HepG2 (cell line): ENCODE measurements around the gene ITPR1. TPM values are rescaled to one million over a fixed set of nuclear protein-coding genes. Genes with fewer than 3 reads are reported as not detected.
A peak's percentile ranks its signal among the peaks of the same experiment; 100 is the strongest.

Experiments used
- CCDC6 ChIP-seq: sonication (generic); formaldehyde crosslinking; IDR thresholded peaks from 2 replicates; pipeline ENCODE4 v1.8.1; 2022; ENCODE audit warnings: mild to moderate bottlenecking, missing genetic modification reagents, moderate library complexity
- CEBPG ChIP-seq: IDR thresholded peaks from 2 replicates; pipeline ENCODE4 v1.6.1; 2016
- CHD4 ChIP-seq: fragments of 200-600 bp; sonication (generic); IDR thresholded peaks from 2 replicates; pipeline ENCODE4 v1.7.0; 2017; ENCODE audit warnings: mild to moderate bottlenecking, low read length, borderline replicate concordance
- FOXP4 ChIP-seq: sonication (generic); formaldehyde crosslinking; IDR thresholded peaks from 2 replicates; pipeline ENCODE4 v1.4.0; 2020; ENCODE audit warnings: missing genetic modification reagents
- MTA3 ChIP-seq: sonication (generic); formaldehyde crosslinking; IDR thresholded peaks from 2 replicates; pipeline ENCODE4 v1.4.0; 2020; ENCODE audit warnings: missing genetic modification reagents
- MTF1 ChIP-seq: sonication (generic); formaldehyde crosslinking; IDR thresholded peaks from 2 replicates; pipeline ENCODE4 v1.5.0; 2020; ENCODE audit warnings: missing genetic modification reagents
- NAIF1 ChIP-seq: sonication (generic); formaldehyde crosslinking; IDR thresholded peaks from 2 replicates; pipeline ENCODE4 v1.5.0; 2020; ENCODE audit warnings: mild to moderate bottlenecking, missing genetic modification reagents, borderline replicate concordance
- NBN ChIP-seq: fragments of 450-650 bp; conservative IDR thresholded peaks from 2 replicates; pipeline ENCODE4 v1.6.1; 2017
- NFAT5 ChIP-seq: sonication (generic); formaldehyde crosslinking; IDR thresholded peaks from 2 replicates; pipeline ENCODE4 v1.4.0; 2020; ENCODE audit warnings: missing genetic modification reagents
- NONO ChIP-seq, 2 experiments: fragments of 450-650 bp in 1 of 2; sonication (generic) in 1 of 2; formaldehyde crosslinking in 1 of 2; IDR thresholded peaks in 1 of 2; conservative IDR thresholded peaks in 1 of 2; 2 replicates each; pipeline versions ENCODE4 v1.6.1 to v1.8.0; 2017 to 2022; ENCODE audit warnings: mild to moderate bottlenecking in 1 of 2, missing genetic modification reagents in 1 of 2, moderate library complexity in 1 of 2
- SMYD3 ChIP-seq: sonication (generic); formaldehyde crosslinking; IDR thresholded peaks from 2 replicates; pipeline ENCODE4 v1.8.1; 2023; ENCODE audit warnings: mild to moderate bottlenecking, missing genetic modification reagents
- UBTF ChIP-seq: sonication (generic); formaldehyde crosslinking; IDR thresholded peaks from 2 replicates; pipeline ENCODE4 v1.4.0; 2020; ENCODE audit warnings: mild to moderate bottlenecking, missing genetic modification reagents
- ZBTB39 ChIP-seq: sonication (generic); formaldehyde crosslinking; IDR thresholded peaks from 2 replicates; pipeline ENCODE4 v1.5.0; 2020; ENCODE audit warnings: missing genetic modification reagents
- ZNF296 ChIP-seq: sonication (generic); formaldehyde crosslinking; conservative IDR thresholded peaks from 2 replicates; pipeline ENCODE4 v1.5.0; 2020; ENCODE audit warnings: mild to moderate bottlenecking, missing genetic modification reagents
- ZNF317 ChIP-seq: sonication (generic); formaldehyde crosslinking; IDR thresholded peaks from 2 replicates; pipeline ENCODE4 v1.5.0; 2020; ENCODE audit warnings: mild to moderate bottlenecking, missing genetic modification reagents
- ZNF563 ChIP-seq: sonication (generic); formaldehyde crosslinking; IDR thresholded peaks from 2 replicates; pipeline ENCODE4 v1.8.0; 2022; ENCODE audit warnings: mild to moderate bottlenecking, moderate library complexity, missing genetic modification reagents
- ZNF615 ChIP-seq: sonication (generic); formaldehyde crosslinking; IDR thresholded peaks from 2 replicates; pipeline ENCODE4 v1.5.0; 2020; ENCODE audit warnings: mild to moderate bottlenecking, missing genetic modification reagents, borderline replicate concordance
- ZNF782 ChIP-seq: sonication (generic); formaldehyde crosslinking; IDR thresholded peaks from 2 replicates; pipeline ENCODE4 v1.4.0; 2020; ENCODE audit warnings: missing genetic modification reagents, mild to moderate bottlenecking, borderline replicate concordance
- polyA plus RNA-seq, 8 experiments: library from polyadenylated mRNA; depleted of rRNA in 3 of 8; stranded (reverse) in 7 of 8; unstranded in 1 of 8; fragments of >200 nt; fragmentation: Illumina TruSeq in 4 of 8; extraction: Trizol in 4 of 8; gene quantifications; 2 replicates each; pipeline versions ENCODE4 v1.2.1 to v1.2.3, GENCODE V29; 2011 to 2016; ENCODE audit warnings: low read depth in 4 of 8, missing spikeins in 1 of 8, mixed read lengths in 1 of 8; ENCODE audit not compliant: insufficient read depth in 1 of 8
- total RNA-seq, 5 experiments: library from RNA; depleted of rRNA; stranded (reverse); fragments of >200 nt; fragmentation: Illumina TruSeq; extraction: Trizol; gene quantifications; 2 replicates each; pipeline ENCODE4 v1.2.3, GENCODE V29; 2016; ENCODE audit warnings: low read depth in 1 of 5

The ITPR1 gene
- total and polyA plus RNA-seq, 2 of the 13 experiments (the other 11 are each of a cell fraction or from before 2014, with no cell fraction given): 10.0 to 11.4 TPM

GRCh38 chr3:4720316-4721075 lies 227.3 kb downstream of the ITPR1 start (continued):
- peak; percentile 72 for TF ChIP-seq FOXP4 (CRISPR knock-in tag)
- TF ChIP-seq MTA3: no peak
- no peak for TF ChIP-seq NBN
- TF ChIP-seq NONO (IDR thresholded peaks at IDR 0.05): no peak
- no peak for TF ChIP-seq NONO (CRISPR knock-in tag; conservative IDR thresholded peaks at IDR 0.05)
- TF ChIP-seq ZBTB39 (CRISPR knock-in tag): no peak
- TF ChIP-seq CHD4: no peak
- TF ChIP-seq UBTF (CRISPR knock-in tag): no peak
- TF ChIP-seq ZNF615 (CRISPR knock-in tag): no peak
- TF ChIP-seq ZNF296: no peak
- no peak for TF ChIP-seq NAIF1 (CRISPR knock-in tag)
- TF ChIP-seq ZNF563 (CRISPR knock-in tag): no peak
- TF ChIP-seq CEBPG: peak; percentile 66
- no peak for TF ChIP-seq ZNF782 (CRISPR knock-in tag)
- TF ChIP-seq MTF1 (CRISPR knock-in tag): no peak
- no peak for TF ChIP-seq SMYD3 (CRISPR knock-in tag)
- TF ChIP-seq NFAT5: no peak
- TF ChIP-seq CCDC6: 0 out of 2 replicates have a peak, but pooled peaks have one; percentile 42
- TF ChIP-seq ZNF317 (CRISPR knock-in tag): no peak
